ENCODE data around the gene GEMIN4.
"Not testable (repeated sequence)": the region's sequence is repeated elsewhere in the genome, so short reads cannot be mapped to it uniquely, and the experiment has no call there.

The GEMIN4 gene

GRCh38 chr17:752002-752619, at the start of gene GEMIN4:
Gene GEMIN4, minus strand, starts transcription at chr17:752264. Its CDS starts 122 bp downstream, at chr17:752142.
- peak; percentile 90 for DNase-seq

GRCh38 chr17:801660-802059, 49.6 kb upstream of the GEMIN4 start:
- DNase-seq: no peak

GRCh38 chr17:800446-801242, 48.6 kb upstream of the GEMIN4 start:
- no peak for DNase-seq

- DNase-seq: no peak
These were observed 47.2 kb upstream of the GEMIN4 start for GRCh38 chr17:799261-799660.

GRCh38 chr17:798246-798645, 46.2 kb upstream of the GEMIN4 start:
- no peak for DNase-seq

GRCh38 chr17:797236-797840, 45.3 kb upstream of the GEMIN4 start:
- no peak for DNase-seq

GRCh38 chr17:796609-797008, 44.5 kb upstream of the GEMIN4 start:
- no peak for DNase-seq

- DNase-seq: no peak
These were observed 43.7 kb upstream of the GEMIN4 start for GRCh38 chr17:795721-796120.

GRCh38 chr17:795276-795675, 43.2 kb upstream of the GEMIN4 start:
- DNase-seq: no peak

- peak; percentile 84 for DNase-seq
These were observed 42.8 kb upstream of the GEMIN4 start for GRCh38 chr17:794876-795275.

- DNase-seq: peak; percentile 40
These were observed 40.2 kb upstream of the GEMIN4 start for GRCh38 chr17:792277-792676.

- DNase-seq: no peak
These were observed 39.8 kb upstream of the GEMIN4 start for GRCh38 chr17:791829-792228.

- DNase-seq: not testable (repeated sequence)
These were observed 38.8 kb upstream of the GEMIN4 start for GRCh38 chr17:790874-791247.

- not testable (repeated sequence) for DNase-seq
These were observed 38.1 kb upstream of the GEMIN4 start for GRCh38 chr17:789931-790873.

- no peak for DNase-seq
These were observed 37.2 kb upstream of the GEMIN4 start for GRCh38 chr17:789160-789840.

- no peak for DNase-seq
These were observed 36.5 kb upstream of the GEMIN4 start for GRCh38 chr17:788551-788950.

GRCh38 chr17:787641-788221, 35.7 kb upstream of the GEMIN4 start:
- no peak for DNase-seq

- DNase-seq: not testable (repeated sequence)
These were observed 33.8 kb upstream of the GEMIN4 start for GRCh38 chr17:785901-786300.

- DNase-seq: peak; percentile 54
These were observed 32.1 kb upstream of the GEMIN4 start for GRCh38 chr17:784143-784542.

- DNase-seq: peak; percentile 85
These were observed 30.0 kb upstream of the GEMIN4 start, which contains the start of the genes GLOD4 and MRM3 for GRCh38 chr17:781805-782731. Gene GLOD4, minus strand, starts transcription at chr17:782280. Its CDS starts 25 bp downstream, at chr17:782255. Gene MRM3, plus strand, starts transcription at chr17:782353. Its CDS starts 26 bp downstream, at chr17:782379.

- no peak for DNase-seq
These were observed 26.0 kb upstream of the GEMIN4 start for GRCh38 chr17:778096-778495.
